HG02943 (cell line): ENCODE results near the gene OR6F1.
"Not testable (repeated sequence)": the region's sequence is repeated elsewhere in the genome, so short reads cannot be mapped to it uniquely, and the experiment has no call there.

Experiments used
- ATAC-seq: cut with Tn5 transposase; IDR thresholded peaks from one replicate; pipeline ENCODE4 v1.9.1; 2021; ENCODE audit warnings: mild to moderate bottlenecking, low read depth, moderate library complexity; ENCODE audit not compliant: unreplicated experiment

The OR6F1 gene

GRCh38 chr1:247716546-247716945 lies at the start of gene OR6F1:
OR6F1 (minus strand) TSS chr1:247716646; CDS start chr1:247712755, 3,891 bp downstream.
- no peak for ATAC-seq

- ATAC-seq: no peak
Observed at GRCh38 chr1:247760456-247760855, 44.0 kb upstream of the OR6F1 start, which contains the start of gene OR1C1. OR1C1 (minus strand) TSS chr1:247760556; CDS start chr1:247758406, 2,150 bp downstream.

GRCh38 chr1:247754311-247754710 lies 37.9 kb upstream of the OR6F1 start:
- ATAC-seq: not testable (repeated sequence)

GRCh38 chr1:247749870-247750269 lies 33.4 kb upstream of the OR6F1 start:
- ATAC-seq: no peak

- no peak for ATAC-seq
Observed at GRCh38 chr1:247748041-247748440, 31.6 kb upstream of the OR6F1 start, which contains the start of gene OR14A2. OR14A2 (minus strand) TSS chr1:247748141.

GRCh38 chr1:247747616-247748015 lies 31.2 kb upstream of the OR6F1 start:
- ATAC-seq: no peak

- no peak for ATAC-seq
Observed at GRCh38 chr1:247746391-247746935, 30.0 kb upstream of the OR6F1 start.

GRCh38 chr1:247742215-247742760 lies 25.8 kb upstream of the OR6F1 start:
- ATAC-seq: not testable (repeated sequence)

- ATAC-seq: no peak
Observed at GRCh38 chr1:247741756-247742155, 25.3 kb upstream of the OR6F1 start.

GRCh38 chr1:247740721-247741120 lies 24.3 kb upstream of the OR6F1 start:
- ATAC-seq: no peak

GRCh38 chr1:247738315-247738714 lies 21.9 kb upstream of the OR6F1 start, which contains the start of gene OR14K1:
OR14K1 (plus strand) TSS chr1:247738615; CDS start chr1:247738615, 0 bp downstream.
- ATAC-seq: no peak

GRCh38 chr1:247721222-247721621 lies 4.8 kb upstream of the OR6F1 start:
- ATAC-seq: no peak

GRCh38 chr1:247713753-247714152 lies 2.7 kb downstream of the OR6F1 start:
- no peak for ATAC-seq

GRCh38 chr1:247710681-247711080 lies 5.8 kb downstream of the OR6F1 start:
- ATAC-seq: not testable (repeated sequence)

- no peak for ATAC-seq
Observed at GRCh38 chr1:247701338-247701737, 15.1 kb downstream of the OR6F1 start.

- peak; percentile 86 for ATAC-seq
Observed at GRCh38 chr1:247681288-247681897, 35.1 kb downstream of the OR6F1 start.

GRCh38 chr1:247680171-247680570 lies 36.3 kb downstream of the OR6F1 start:
- ATAC-seq: no peak

GRCh38 chr1:247679639-247680038 lies 36.8 kb downstream of the OR6F1 start, which contains the start of gene OR13G1:
OR13G1 (minus strand) TSS chr1:247679739; CDS start chr1:247673041, 6,698 bp downstream.
- ATAC-seq: no peak

- no peak for ATAC-seq
Observed at GRCh38 chr1:247669225-247669624, 47.2 kb downstream of the OR6F1 start.
